Measurements from ENCODE around the gene TTC12. TPM values are rescaled to one million over a fixed set of nuclear protein-coding genes. Genes with fewer than 3 reads are reported as not detected.

Gene TTC12
- total and polyA plus RNA-seq, 2 donors (not counting 3 experiments of a cell fraction or from before 2014, with no cell fraction given), result 2.2 to 2.9 TPM

DNA sequence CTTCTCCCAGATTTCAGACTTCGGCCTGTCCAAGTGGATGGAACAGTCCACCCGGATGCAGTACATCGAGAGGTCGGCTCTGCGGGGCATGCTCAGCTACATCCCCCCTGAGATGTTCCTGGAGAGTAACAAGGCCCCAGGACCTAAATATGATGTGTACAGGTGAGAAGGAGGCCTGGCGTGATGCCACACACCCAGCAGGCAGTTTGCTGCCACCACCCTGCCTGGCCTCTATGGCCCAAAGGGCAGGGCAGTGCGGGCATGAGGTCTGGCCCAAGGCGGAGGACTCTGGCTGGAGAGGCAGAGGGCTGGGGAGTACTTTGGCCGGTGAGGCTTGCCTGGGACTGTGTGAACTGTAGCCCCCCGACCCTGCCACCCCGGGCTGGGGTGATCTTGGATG is 80.5 kb downstream of the TTC12 start:
- no peak overlapping the region for H2AFZ ChIP-seq (ENCODE audit: low read depth, low read length)
- H3K9me1 ChIP-seq (replicated peaks; ENCODE audit: control insufficient read depth, extremely low read depth, insufficient read depth, low read length), result no peaks in the 10 kb centered on the region
- FAIRE-seq (no peak), DNase-seq (ENCODE audit: low read depth, low spot score) (no peak)
- no TSS peak for BruUV-seq (replicated peaks)
- H3K4me2 ChIP-seq (ENCODE audit: insufficient read depth, low read length), result no peak overlapping the region
- no peaks in the 10 kb centered on the region for H3K9me3 ChIP-seq (replicated peaks; ENCODE audit: control insufficient read depth, insufficient read depth, low read length)
- no peaks in the 10 kb centered on the region for H3K79me2 ChIP-seq (ENCODE audit: control insufficient read depth, insufficient read depth, low read length)
- no peak overlapping the region for H3K4me3 ChIP-seq (replicated peaks in 1 of 3; ENCODE audit: insufficient read depth in 1 of 3, low read depth in 1 of 3, low read length in 3 of 3)
- ChIA-PET POLR2A (no interaction called here), CTCF (no interaction called here)
- H3K27me3 ChIP-seq (ENCODE audit: control insufficient read depth in 2 of 2, insufficient read depth in 2 of 2, low read length in 2 of 2), result peaks cover 0 to 2% of the 10 kb centered on the region in 2 experiments
- H3K27ac ChIP-seq (ENCODE audit: insufficient read depth, low read depth, low read length), result no peak overlapping the region
- no peaks in the 10 kb centered on the region for H3K4me1 ChIP-seq (ENCODE audit: control insufficient read depth, extremely low read depth, insufficient read depth, low read length)
- H3K9ac ChIP-seq (replicated peaks; ENCODE audit: extremely low read depth, insufficient read depth, low read length), result no peak overlapping the region
- no peaks in the 10 kb centered on the region for H4K20me1 ChIP-seq (replicated peaks; ENCODE audit: control insufficient read depth, extremely low read depth, insufficient read depth, low read length)
- no peak for TF ChIP-seq EZH2 (IDR thresholded peaks at IDR 0.05; ENCODE audit: borderline replicate concordance, low read depth, low read length, severe bottlenecking)
- TF ChIP-seq GATA2 (IDR thresholded peaks at IDR 0.05; ENCODE audit: insufficient read depth, insufficient read length, low read depth, low read length), result no peak
- TF ChIP-seq JUN (IDR thresholded peaks at IDR 0.05; ENCODE audit: borderline replicate concordance, insufficient read depth, insufficient read length, low read depth), result no peak
- no peak for TF ChIP-seq MYC (IDR thresholded peaks at IDR 0.05; ENCODE audit: low read depth, low read length)
- no peak for TF ChIP-seq POLR2AphosphoS5 (IDR thresholded peaks at IDR 0.05; ENCODE audit: insufficient read depth, low read depth, low read length)
- no peak for TF ChIP-seq FOS (IDR thresholded peaks at IDR 0.05; ENCODE audit: borderline replicate concordance, insufficient read depth, low read length)
- no peak for TF ChIP-seq POLR2A (IDR thresholded peaks at IDR 0.05; ENCODE audit: low read depth, low read length)
- TF ChIP-seq, protein P1, sequence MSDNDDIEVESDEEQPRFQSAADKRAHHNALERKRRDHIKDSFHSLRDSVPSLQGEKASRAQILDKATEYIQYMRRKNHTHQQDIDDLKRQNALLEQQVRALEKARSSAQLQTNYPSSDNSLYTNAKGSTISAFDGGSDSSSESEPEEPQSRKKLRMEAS (IDR thresholded peaks at IDR 0.05; ENCODE audit: insufficient read depth, insufficient read length), result no peak
- TF ChIP-seq, protein P2, sequence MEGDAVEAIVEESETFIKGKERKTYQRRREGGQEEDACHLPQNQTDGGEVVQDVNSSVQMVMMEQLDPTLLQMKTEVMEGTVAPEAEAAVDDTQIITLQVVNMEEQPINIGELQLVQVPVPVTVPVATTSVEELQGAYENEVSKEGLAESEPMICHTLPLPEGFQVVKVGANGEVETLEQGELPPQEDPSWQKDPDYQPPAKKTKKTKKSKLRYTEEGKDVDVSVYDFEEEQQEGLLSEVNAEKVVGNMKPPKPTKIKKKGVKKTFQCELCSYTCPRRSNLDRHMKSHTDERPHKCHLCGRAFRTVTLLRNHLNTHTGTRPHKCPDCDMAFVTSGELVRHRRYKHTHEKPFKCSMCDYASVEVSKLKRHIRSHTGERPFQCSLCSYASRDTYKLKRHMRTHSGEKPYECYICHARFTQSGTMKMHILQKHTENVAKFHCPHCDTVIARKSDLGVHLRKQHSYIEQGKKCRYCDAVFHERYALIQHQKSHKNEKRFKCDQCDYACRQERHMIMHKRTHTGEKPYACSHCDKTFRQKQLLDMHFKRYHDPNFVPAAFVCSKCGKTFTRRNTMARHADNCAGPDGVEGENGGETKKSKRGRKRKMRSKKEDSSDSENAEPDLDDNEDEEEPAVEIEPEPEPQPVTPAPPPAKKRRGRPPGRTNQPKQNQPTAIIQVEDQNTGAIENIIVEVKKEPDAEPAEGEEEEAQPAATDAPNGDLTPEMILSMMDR (IDR thresholded peaks at IDR 0.05; ENCODE audit: extremely low read depth in 1 of 2, insufficient read depth in 1 of 2, low read depth in 1 of 2, low read length in 2 of 2), result no peak
- H3K36me3 ChIP-seq (ENCODE audit: control insufficient read depth in 2 of 2, extremely low read depth in 1 of 2, insufficient read depth in 2 of 2, low read length in 2 of 2), result no peaks in the 10 kb centered on the region
- dilution Hi-C loops (cut with MboI; ENCODE audit: extremely low pct_ligation_motif_present, low sequenced_read_pairs), result no loop called here
- intact Hi-C loops (cut with micrococcal nuclease), result no loop called here
